Activated T-helper 1 cell treated with anti-CD3 and anti-CD28 coated beads, Interleukin-2, amount 50 U/mL, for 16 hours (primary cell): ENCODE measurements around the gene SPTBN4.
"Not testable (repeated sequence)": the region's sequence is repeated elsewhere in the genome, so short reads cannot be mapped to it uniquely, and the experiment has no call there.

Experiments
- DNase-seq, 2 donors: peaks; one replicate each; pipeline ENCODE4 v3.0.0-alpha.2; 2020; ENCODE audit warnings: low read depth in 1 of 2, low spot score in 1 of 2

SPTBN4 gene

GRCh38 chr19:40464059-40465024 is 2.5 kb upstream of the SPTBN4 start:
- peak; percentile 50 to 58 for DNase-seq

GRCh38 chr19:40465025-40465556 is 1.7 kb upstream of the SPTBN4 start:
- no peak for DNase-seq

GRCh38 chr19:40465557-40466218 is 1.1 kb upstream of the SPTBN4 start, which contains the start of gene BLVRB:
Gene BLVRB (minus strand): TSS chr19:40465745. CDS start chr19:40465688, 57 bp downstream.
- peak; percentile 98 to 99 for DNase-seq

- DNase-seq, result peak; percentile 26 to 63
These were observed 399 bp upstream of the SPTBN4 start for GRCh38 chr19:40466219-40466984.

- DNase-seq, result no peak
These were observed 2.2 kb downstream of the SPTBN4 start for GRCh38 chr19:40469011-40469410.

GRCh38 chr19:40471111-40471510 is 4.3 kb downstream of the SPTBN4 start:
- no peak for DNase-seq

- no peak for DNase-seq
These were observed 5.7 kb downstream of the SPTBN4 start for GRCh38 chr19:40472516-40472915.

GRCh38 chr19:40474737-40475136 is 7.9 kb downstream of the SPTBN4 start:
- DNase-seq, result no peak

GRCh38 chr19:40475878-40476644 is 9.3 kb downstream of the SPTBN4 start:
- not testable (repeated sequence) for DNase-seq

GRCh38 chr19:40486017-40486416 is 19.2 kb downstream of the SPTBN4 start:
- DNase-seq, result no peak

GRCh38 chr19:40489882-40490230 is 23.1 kb downstream of the SPTBN4 start:
- no peak for DNase-seq

- DNase-seq, result no peak
These were observed 25.5 kb downstream of the SPTBN4 start for GRCh38 chr19:40492274-40492673.

GRCh38 chr19:40493778-40494177 is 27.0 kb downstream of the SPTBN4 start:
- DNase-seq, result no peak

- no peak for DNase-seq
These were observed 27.5 kb downstream of the SPTBN4 start for GRCh38 chr19:40494191-40494838.

GRCh38 chr19:40497214-40497613 is 30.4 kb downstream of the SPTBN4 start:
- DNase-seq, result no peak

GRCh38 chr19:40499320-40499719 is 32.5 kb downstream of the SPTBN4 start:
- no peak for DNase-seq

GRCh38 chr19:40500678-40501530 is 34.1 kb downstream of the SPTBN4 start:
- not testable (repeated sequence) for DNase-seq

GRCh38 chr19:40501599-40501998 is 34.8 kb downstream of the SPTBN4 start:
- no peak for DNase-seq

- no peak for DNase-seq
These were observed 35.3 kb downstream of the SPTBN4 start for GRCh38 chr19:40502081-40502480.
